Common myeloid progenitor, CD34-positive (primary cell): ENCODE results near the gene LYRM2.
"Not testable (repeated sequence)": the region's sequence is repeated elsewhere in the genome, so short reads cannot be mapped to it uniquely, and the experiment has no call there.

Experiments used
- CTCF ChIA-PET: fragments of 350-600 bp; sonication (Branson Sonifier 250); formaldehyde crosslinking; loops from one replicate; lab custom pipeline; 2021; ENCODE audit warnings: antibody characterized with exemption; lab: Charles Lee
- POLR2A ChIA-PET: fragments of 350-600 bp; sonication (Branson Sonifier 250); formaldehyde crosslinking; loops from one replicate; lab custom pipeline; 2021; ENCODE audit warnings: antibody characterized with exemption; lab: Charles Lee
- DNase-seq, 3 donors: peaks; one replicate each; pipeline versions ENCODE4 v3.0.0 to v3.0.0-alpha.2; 2013
- H3K27ac ChIP-seq, 2 experiments: 1 replicate in 1 of 2; 2 replicates in 1 of 2; pipeline ENCODE4 v1.7.0; 2013; ENCODE audit warnings: inconsistent platforms in 2 of 2, low read length in 2 of 2, mild to moderate bottlenecking in 2 of 2, low read depth in 1 of 2, moderate library complexity in 1 of 2; ENCODE audit not compliant: severe bottlenecking in 2 of 2, insufficient read depth in 1 of 2, poor library complexity in 1 of 2
- H3K27me3 ChIP-seq, 5 experiments: replicated peaks in 2 of 5; 1 replicate in 3 of 5; 2 replicates in 2 of 5; pipeline versions ENCODE4 v1.6.1 to v1.7.0; 2013; ENCODE audit warnings: low read length in 4 of 5, mild to moderate bottlenecking in 2 of 5, moderate library complexity in 2 of 5, inconsistent platforms in 1 of 5; ENCODE audit not compliant: insufficient read depth in 5 of 5, control insufficient read depth in 4 of 5
- H3K36me3 ChIP-seq, 4 experiments: 1 replicate in 2 of 4; 2 replicates in 2 of 4; pipeline versions ENCODE4 v1.6.1 to v1.7.0; 2013; ENCODE audit warnings: low read length in 3 of 4, control low read depth in 1 of 4, mild to moderate bottlenecking in 1 of 4; ENCODE audit not compliant: control insufficient read depth in 4 of 4, insufficient read depth in 4 of 4
- H3K4me1 ChIP-seq, 4 experiments: 1 replicate in 3 of 4; 2 replicates in 1 of 4; pipeline versions ENCODE4 v1.6.1 to v1.7.1; 2013; ENCODE audit warnings: low read length in 3 of 4, mild to moderate bottlenecking in 3 of 4, control low read depth in 1 of 4, inconsistent platforms in 1 of 4, moderate library complexity in 1 of 4; ENCODE audit not compliant: control insufficient read depth in 4 of 4, insufficient read depth in 4 of 4; ENCODE audit errors: control extremely low read depth in 1 of 4
- H3K4me3 ChIP-seq, 7 experiments: 1 replicate in 4 of 7; 2 replicates in 3 of 7; pipeline versions ENCODE4 v1.5.1 to v1.7.0; 2013; ENCODE audit warnings: mild to moderate bottlenecking in 7 of 7, low read length in 6 of 7, moderate library complexity in 6 of 7, inconsistent platforms in 2 of 7, low read depth in 2 of 7, control low read depth in 1 of 7; ENCODE audit not compliant: insufficient read depth in 4 of 7, control insufficient read depth in 1 of 7; ENCODE audit errors: extremely low read depth in 1 of 7
- H3K9me3 ChIP-seq, 5 experiments: 1 replicate in 4 of 5; 2 replicates in 1 of 5; pipeline versions ENCODE4 v1.6.1 to v1.7.1; 2013; ENCODE audit warnings: low read length in 4 of 5, mild to moderate bottlenecking in 2 of 5, inconsistent platforms in 1 of 5, low read depth in 1 of 5, moderate library complexity in 1 of 5; ENCODE audit not compliant: control insufficient read depth in 4 of 5, insufficient read depth in 2 of 5; ENCODE audit errors: control extremely low read depth in 1 of 5
- WGBS: methylation state at CpG from one replicate; pipeline ENCODE4 v1.1.5; 2013; ENCODE audit not compliant: insufficient coverage; 5-methylcytosine and 5-hydroxymethylcytosine counted together

Gene LYRM2

DNA sequence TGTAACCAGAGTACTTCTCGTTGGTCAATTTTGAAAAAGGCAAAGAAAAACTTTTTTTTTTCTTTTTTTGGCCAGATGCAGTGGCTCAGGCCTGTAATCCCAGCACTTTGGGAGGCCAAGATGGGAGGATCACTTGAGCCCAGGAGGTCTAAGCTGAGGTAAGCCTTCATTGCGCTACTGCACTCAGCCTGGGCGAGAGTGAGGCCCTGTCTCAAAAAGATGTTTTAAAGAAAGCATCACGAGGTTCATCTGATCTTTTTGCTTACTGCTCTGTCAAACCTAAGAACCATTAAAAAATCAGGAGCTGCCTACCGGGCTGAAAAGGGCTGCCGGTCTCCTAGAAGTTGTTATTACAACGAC is 607 bp downstream of the LYRM2 start:
- Histone ChIP-seq H3K27me3 (no peaks in the 10 kb centered on the region), H3K27ac (peak overlapping the region; percentile 95 to 96), H3K4me3 (peak overlapping the region; percentile 79 to 97 (median 90)), H3K4me1 (peaks cover 3 to 19% (median 16%) of the 10 kb centered on the region in 4 experiments), H3K9me3 (no peaks in the 10 kb centered on the region), H3K36me3 (peaks cover under 1 to 34% (median 16%) of the 10 kb centered on the region in 4 experiments)
- 15% methylated on average over 7 of the region's 7 CpGs for WGBS
- no peak for DNase-seq
- POLR2A ChIA-PET, result no interaction called here
- CTCF ChIA-PET, result interaction anchor here (1.0 to 1.4 kb wide), 3 partner anchors 29 to 266 kb away, joined by 3 read pairs; no protein-coding TSS in a partner anchor

DNA sequence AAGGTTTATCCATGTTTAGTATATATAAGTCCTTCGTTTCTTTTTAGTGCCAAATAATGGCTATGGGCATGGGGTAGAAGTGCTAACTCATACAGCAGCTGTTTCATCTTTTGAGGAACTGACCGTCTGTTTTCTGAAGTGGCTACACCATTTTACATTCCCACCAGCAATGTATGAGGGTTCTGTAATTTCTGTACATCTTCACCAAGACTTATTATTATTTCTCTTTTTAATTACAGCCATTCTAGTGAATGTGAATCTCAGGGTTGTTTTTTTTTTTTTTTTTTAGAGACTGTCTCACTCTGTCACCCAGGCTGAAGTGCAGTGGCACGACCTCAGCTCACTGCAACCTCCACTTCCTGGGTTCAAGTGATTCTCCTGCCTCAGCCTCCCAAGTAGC is 2.1 kb downstream of the LYRM2 start:
- H3K9me3 ChIP-seq, DNase-seq, POLR2A ChIA-PET, H3K27me3 ChIP-seq, H3K4me3 ChIP-seq, H3K27ac ChIP-seq: not testable (repeated sequence)
- H3K4me1 ChIP-seq, result peaks cover 3 to 19% (median 16%) of the 10 kb centered on the region in 4 experiments
- H3K36me3 ChIP-seq, result peaks cover 0 to 23% (median 11%) of the 10 kb centered on the region in 4 experiments
- WGBS, result 100% methylated on average over 1 of the region's 3 CpGs
- CTCF ChIA-PET, result interaction anchor here (0.7 kb wide), 1 partner anchor 237 kb away, joined by 4 read pairs; no protein-coding TSS in a partner anchor

DNA sequence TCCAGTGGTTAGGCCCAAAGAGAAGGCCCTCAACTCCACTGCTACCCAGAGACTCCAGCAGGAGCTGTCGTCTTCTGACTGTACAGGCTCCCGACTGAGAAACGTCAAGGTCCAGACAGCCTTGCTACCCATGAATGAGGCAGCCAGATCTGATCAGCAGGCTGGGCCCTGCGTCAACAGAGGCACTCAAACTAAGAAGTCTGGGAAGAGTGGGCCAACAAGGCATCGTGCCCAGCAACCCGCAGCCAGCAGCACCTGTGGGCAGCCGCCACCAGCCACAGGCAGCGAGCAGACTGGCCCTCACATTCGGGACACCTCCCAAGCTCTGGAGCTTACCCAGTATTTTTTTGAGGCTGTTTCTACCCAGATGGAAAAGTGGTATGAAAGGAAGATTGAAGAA is 8.1 kb downstream of the LYRM2 start:
- ChIA-PET CTCF (interaction anchor here (1.3 kb wide), 1 partner anchor 20 kb away, joined by 3 read pairs; no protein-coding TSS in a partner anchor), POLR2A (no interaction called here)

DNA sequence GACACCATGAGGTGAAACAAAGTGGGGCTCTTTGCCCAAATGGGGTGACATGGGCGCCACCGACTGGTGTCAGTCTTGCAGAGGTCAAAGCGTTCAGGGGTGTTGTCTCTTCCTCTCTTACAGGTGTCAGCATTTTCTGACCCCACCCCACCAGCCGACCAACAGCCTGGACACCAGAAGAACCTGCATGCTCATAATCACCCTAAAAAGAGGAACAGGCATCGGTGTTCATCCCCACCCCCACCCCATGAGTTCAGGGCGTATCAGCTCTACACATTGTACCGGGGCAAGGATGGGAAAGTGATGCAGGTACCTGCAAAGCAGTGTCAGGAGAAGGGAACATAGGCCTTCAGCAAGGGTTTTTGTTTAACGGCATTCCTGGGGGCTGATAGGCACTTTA is 14.8 kb downstream of the LYRM2 start:
- 98% methylated on average over 6 of the region's 8 CpGs for WGBS
- H3K27me3 ChIP-seq, result no peaks in the 10 kb centered on the region
- CTCF ChIA-PET, result no interaction called here
- peaks cover 0 to 17% (median 4%) of the 10 kb centered on the region in 4 experiments for H3K36me3 ChIP-seq
- H3K4me1 ChIP-seq, result no peaks in the 10 kb centered on the region
- POLR2A ChIA-PET, result no interaction called here
- H3K27ac ChIP-seq, result no peak overlapping the region
- no peak for DNase-seq
- no peak overlapping the region for H3K4me3 ChIP-seq
- no peaks in the 10 kb centered on the region for H3K9me3 ChIP-seq

More for the DNA sequence above, 8.1 kb downstream of the LYRM2 start:
- Histone ChIP-seq H3K9me3 (no peaks in the 10 kb centered on the region), H3K4me1 (no peaks in the 10 kb centered on the region), H3K36me3 (peaks cover 7 to 31% (median 9%) of the 10 kb centered on the region in 4 experiments), H3K27ac (no peak overlapping the region), H3K27me3 (no peaks in the 10 kb centered on the region), H3K4me3 (no peak overlapping the region)
- WGBS, result 92% methylated on average over 8 of the region's 9 CpGs
- DNase-seq, result no peak

DNA sequence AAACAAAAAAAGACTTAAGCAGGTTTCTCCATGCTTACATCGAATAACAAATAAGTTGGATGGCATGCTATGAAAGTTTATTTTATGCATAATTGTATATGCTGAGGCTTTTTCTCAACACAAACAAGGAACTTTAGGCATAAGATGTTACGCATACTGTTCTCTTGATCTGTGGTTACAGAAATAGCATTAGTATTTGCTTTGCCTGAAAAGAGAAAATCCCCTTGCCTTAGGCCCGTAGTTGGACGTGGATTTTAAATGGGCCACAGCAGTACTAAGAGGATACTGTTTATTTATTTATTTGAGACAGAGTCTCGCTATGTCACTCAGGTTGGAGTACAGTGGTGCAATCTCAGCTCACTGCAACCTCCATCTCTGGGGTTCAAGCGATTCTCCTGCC is 19.0 kb downstream of the LYRM2 start:
- H3K36me3 ChIP-seq, result peaks cover 0 to 10% (median 4%) of the 10 kb centered on the region in 4 experiments
- ChIA-PET POLR2A (no interaction called here), CTCF (interaction anchor here (1.6 kb wide), 1 partner anchor 10 kb away, joined by 8 read pairs; no protein-coding TSS in a partner anchor)
- no peak for DNase-seq
- no peaks in the 10 kb centered on the region for H3K4me1 ChIP-seq
- 100% methylated on average over 2 of the region's 6 CpGs for whole genome bisulfite sequencing
- H3K27ac ChIP-seq, result no peak overlapping the region
- H3K27me3 ChIP-seq, result no peaks in the 10 kb centered on the region
- H3K4me3 ChIP-seq, result no peak overlapping the region
- no peaks in the 10 kb centered on the region for H3K9me3 ChIP-seq

DNA sequence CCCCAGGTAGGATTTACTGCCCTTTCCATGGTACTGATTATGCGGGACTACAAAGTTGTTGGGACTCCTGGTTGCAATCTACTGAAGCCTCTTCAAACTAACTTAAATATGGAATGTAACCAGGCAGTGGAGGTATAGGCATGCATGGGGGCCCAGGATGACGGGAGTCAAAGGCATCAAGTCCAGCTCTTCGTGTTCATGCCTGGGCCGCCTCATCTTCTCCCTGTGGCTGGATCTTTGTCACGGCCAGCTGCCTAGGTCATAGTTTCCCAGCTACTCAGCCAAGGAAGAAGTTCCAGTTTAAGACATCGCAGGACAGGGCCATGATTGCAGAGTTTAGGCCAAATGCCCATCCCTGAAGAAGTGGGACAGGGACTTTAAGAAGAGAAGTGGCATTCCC is 20.5 kb downstream of the LYRM2 start:
- 98% methylated on average over 5 of the region's 6 CpGs for WGBS

DNA sequence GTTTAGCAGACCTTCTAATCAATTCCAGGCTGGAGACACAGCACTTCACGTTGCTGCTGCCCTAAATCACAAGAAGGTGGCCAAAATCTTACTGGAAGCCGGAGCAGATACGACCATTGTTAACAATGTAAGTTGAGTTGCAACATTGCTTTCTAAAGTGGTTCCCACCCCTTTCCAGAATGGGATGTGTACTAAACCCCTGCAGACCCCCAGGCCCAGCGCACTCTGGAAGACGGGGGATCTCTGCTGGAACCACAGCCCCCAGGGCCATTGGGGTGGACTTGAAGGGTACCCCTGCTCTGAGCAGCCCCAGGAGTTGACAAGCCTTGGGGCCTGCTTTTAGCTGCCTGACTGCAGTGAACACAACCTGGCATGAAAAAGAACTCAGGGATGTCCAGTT is 22.0 kb downstream of the LYRM2 start:
- Histone ChIP-seq H3K27me3 (no peaks in the 10 kb centered on the region), H3K9me3 (no peaks in the 10 kb centered on the region), H3K36me3 (peaks cover 0 to 4% (median 2%) of the 10 kb centered on the region in 4 experiments), H3K4me3 (no peak overlapping the region), H3K4me1 (peaks cover 0 to 7% (median 0%) of the 10 kb centered on the region in 4 experiments), H3K27ac (no peak overlapping the region)
- ChIA-PET POLR2A (no interaction called here), CTCF (interaction anchor here (0.8 to 2.0 kb wide), 4 partner anchors 8 to 185 kb away, joined by 3 to 9 read pairs (median 6); no protein-coding TSS in a partner anchor)
- DNase-seq, result no peak
- 95% methylated on average over 5 of the region's 5 CpGs for WGBS

More for the DNA sequence above, 20.5 kb downstream of the LYRM2 start:
- Histone ChIP-seq H3K27ac (no peak overlapping the region), H3K4me3 (no peak overlapping the region), H3K27me3 (no peaks in the 10 kb centered on the region), H3K4me1 (no peaks in the 10 kb centered on the region), H3K36me3 (peaks cover 0 to 4% (median 2%) of the 10 kb centered on the region in 4 experiments), H3K9me3 (no peaks in the 10 kb centered on the region)
- ChIA-PET CTCF (interaction anchor here (1.6 to 2.0 kb wide), 3 partner anchors 9 to 187 kb away, joined by 4 to 9 read pairs (median 8); no protein-coding TSS in a partner anchor), POLR2A (no interaction called here)
- DNase-seq, result no peak
